HepG2 (cell line): Measurements from ENCODE around the gene MYH7.

Experiments
- CBX1 ChIP-seq: IDR thresholded peaks from one replicate; pipeline ENCODE4 v1.6.1; 2016; ENCODE audit warnings: antibody characterized with exemption, low read depth
- ESRRA ChIP-seq: sonication (generic); formaldehyde crosslinking; IDR thresholded peaks from 2 replicates; pipeline ENCODE4 v1.5.1; 2020; ENCODE audit warnings: mild to moderate bottlenecking, low read depth, missing genetic modification reagents
- HCFC1 ChIP-seq: fragments of 150-350 bp; IDR thresholded peaks from 2 replicates; pipeline ENCODE4 v1.6.1; 2014; ENCODE audit warnings: low read depth, low read length
- TCF7L2 ChIP-seq: IDR thresholded peaks from 2 replicates; pipeline ENCODE4 v1.6.1; 2011; ENCODE audit warnings: mild to moderate bottlenecking, low read depth, low read length, moderate library complexity
- XRCC5 ChIP-seq: fragments of 200-400 bp; formaldehyde crosslinking; optimal IDR thresholded peaks from 2 replicates; pipeline ENCODE3; 2017; ENCODE audit warnings: mild to moderate bottlenecking, low read length
- ZBTB10 ChIP-seq: sonication (generic); formaldehyde crosslinking; IDR thresholded peaks from 2 replicates; pipeline ENCODE4 v1.4.0; 2020; ENCODE audit warnings: missing genetic modification reagents, borderline replicate concordance
- ZBTB8A ChIP-seq: sonication (generic); formaldehyde crosslinking; IDR thresholded peaks from 2 replicates; pipeline ENCODE4 v1.4.0; 2020; ENCODE audit warnings: mild to moderate bottlenecking, low read depth, missing genetic modification reagents, borderline replicate concordance
- ZFP36L2 ChIP-seq: sonication (generic); formaldehyde crosslinking; IDR thresholded peaks from 2 replicates; pipeline ENCODE4 v1.4.0; 2020; ENCODE audit warnings: missing genetic modification reagents

- no peak for TF ChIP-seq CBX1
- TF ChIP-seq TCF7L2: no peak
- TF ChIP-seq XRCC5: no peak
- no peak for TF ChIP-seq ZFP36L2 (CRISPR knock-in tag)
- TF ChIP-seq ZBTB8A (CRISPR knock-in tag): no peak
- TF ChIP-seq ZBTB10 (CRISPR knock-in tag): no peak
- TF ChIP-seq ESRRA (CRISPR knock-in tag): no peak
- no peak for TF ChIP-seq HCFC1
Measured at GRCh38 chr14:23406244-23406643, 29.2 kb downstream of the MYH7 start.
